HEK293 (cell line): Measurements from ENCODE around the gene IP6K2.

Experiments used
- CTCF ChIA-PET: fragments of 350-600 bp; formaldehyde crosslinking; extraction: SDS; loops from one replicate; lab custom pipeline; 2021; ENCODE audit warnings: antibody characterized with exemption; lab: Yijun Ruan, JAX
- POLR2A ChIA-PET: fragments of 300-600 bp; formaldehyde crosslinking; extraction: SDS; loops from one replicate; lab custom pipeline; 2020; ENCODE audit warnings: antibody characterized with exemption, inconsistent platforms; lab: Yijun Ruan, JAX
- H3K27ac ChIP-seq: fragments of 200-500 bp; sonication (Bioruptor generic); 2 replicates; pipeline ENCODE4 v1.5.1; 2014; ENCODE audit warnings: low read depth, low read length, control low read depth, inconsistent platforms; ENCODE audit errors: extremely low read depth
- H3K36me3 ChIP-seq, 2 experiments: fragments of 200-500 bp in 1 of 2; sonication (Bioruptor generic) in 1 of 2; 1 replicate in 1 of 2; 2 replicates in 1 of 2; pipeline ENCODE4 v1.5.1; 2014 to 2017; ENCODE audit warnings: inconsistent platforms in 2 of 2, low read length in 2 of 2; ENCODE audit not compliant: control insufficient read depth in 2 of 2, insufficient read depth in 1 of 2
- H3K4me1 ChIP-seq: fragments of 200-500 bp; sonication (Bioruptor generic); 2 replicates; pipeline ENCODE4 v1.5.1; 2014; ENCODE audit warnings: mild to moderate bottlenecking, low read length, inconsistent platforms; ENCODE audit not compliant: control insufficient read depth, insufficient read depth
- H3K4me3 ChIP-seq: 2 replicates; pipeline ENCODE4 v1.5.1; 2011; ENCODE audit warnings: low read depth, mild to moderate bottlenecking, control low read depth, low read length, moderate library complexity
- H3K9me3 ChIP-seq: fragments of 200-500 bp; sonication (Bioruptor generic); 2 replicates; pipeline ENCODE4 v1.5.1; 2014; ENCODE audit warnings: low read depth, low read length, inconsistent platforms; ENCODE audit not compliant: control insufficient read depth, insufficient read depth
- ATF2 ChIP-seq: fragments of 450-650 bp; formaldehyde crosslinking; IDR thresholded peaks from 2 replicates; pipeline ENCODE4 v1.5.1; 2016; ENCODE audit warnings: missing biosample characterization, missing genetic modification characterization, low read depth
- GLIS1 ChIP-seq: fragments of 450-650 bp; formaldehyde crosslinking; IDR thresholded peaks from 2 replicates; pipeline ENCODE4 v1.5.1; 2016; ENCODE audit warnings: missing biosample characterization, missing genetic modification characterization
- HOXA7 ChIP-seq: sonication (generic); formaldehyde crosslinking; IDR thresholded peaks from 2 replicates; pipeline ENCODE4 v1.8.1; 2022; ENCODE audit warnings: missing genetic modification reagents, borderline replicate concordance
- SP7 ChIP-seq: fragments of 450-650 bp; formaldehyde crosslinking; IDR thresholded peaks from 2 replicates; pipeline ENCODE4 v1.5.1; 2016; ENCODE audit warnings: missing biosample characterization, missing genetic modification characterization
- ZBTB1 ChIP-seq: fragments of 450-650 bp; formaldehyde crosslinking; IDR thresholded peaks from 2 replicates; pipeline ENCODE4 v1.5.1; 2016; ENCODE audit warnings: missing biosample characterization, missing genetic modification characterization
- ZBTB7A ChIP-seq: fragments of 450-650 bp; formaldehyde crosslinking; IDR thresholded peaks from 2 replicates; pipeline ENCODE4 v1.5.1; 2016; ENCODE audit warnings: low read depth, missing biosample characterization, missing genetic modification characterization
- ZFP3 ChIP-seq: fragments of 450-650 bp; formaldehyde crosslinking; IDR thresholded peaks from 2 replicates; pipeline ENCODE4 v1.5.1; 2016; ENCODE audit warnings: low read depth, missing biosample characterization, missing genetic modification characterization
- ZNF157 ChIP-seq: fragments of 450-650 bp; formaldehyde crosslinking; IDR thresholded peaks from 2 replicates; pipeline ENCODE4 v1.5.1; 2016; ENCODE audit warnings: missing biosample characterization, missing genetic modification characterization
- ZNF23 ChIP-seq: fragments of 450-650 bp; formaldehyde crosslinking; IDR thresholded peaks from 2 replicates; pipeline ENCODE4 v1.5.1; 2016; ENCODE audit warnings: missing biosample characterization, missing genetic modification characterization, borderline replicate concordance
- ZNF248 ChIP-seq: fragments of 450-650 bp; formaldehyde crosslinking; IDR thresholded peaks from 2 replicates; pipeline ENCODE4 v1.5.1; 2017; ENCODE audit warnings: missing biosample characterization, missing genetic modification characterization
- ZNF530 ChIP-seq: fragments of 450-650 bp; formaldehyde crosslinking; IDR thresholded peaks from 2 replicates; pipeline ENCODE4 v1.5.1; 2016; ENCODE audit warnings: low read depth, missing biosample characterization, missing genetic modification characterization
- ZNF600 ChIP-seq: fragments of 450-650 bp; formaldehyde crosslinking; IDR thresholded peaks from 2 replicates; pipeline ENCODE4 v1.5.1; 2016; ENCODE audit warnings: missing biosample characterization, missing genetic modification characterization
- ZNF670 ChIP-seq: fragments of 450-650 bp; formaldehyde crosslinking; IDR thresholded peaks from 2 replicates; pipeline ENCODE4 v1.5.1; 2016; ENCODE audit warnings: missing biosample characterization, missing genetic modification characterization, low read depth
- ZNF677 ChIP-seq: fragments of 450-650 bp; IDR thresholded peaks from 2 replicates; pipeline ENCODE4 v1.5.0; 2018; ENCODE audit warnings: missing biosample characterization, mild to moderate bottlenecking, missing genetic modification characterization, moderate library complexity
- ZNF843 ChIP-seq: fragments of 450-650 bp; formaldehyde crosslinking; IDR thresholded peaks from 2 replicates; pipeline ENCODE4 v1.5.1; 2016; ENCODE audit warnings: missing biosample characterization, missing genetic modification characterization
- TF ChIP-seq, protein P1 (sequence below): fragments of 450-650 bp; formaldehyde crosslinking; IDR thresholded peaks from 2 replicates; pipeline ENCODE4 v1.5.1; 2016; ENCODE audit warnings: missing biosample characterization, missing genetic modification characterization
- TF ChIP-seq, protein P2 (sequence below): fragments of 450-650 bp; formaldehyde crosslinking; IDR thresholded peaks from 2 replicates; pipeline ENCODE4 v1.5.1; 2016; ENCODE audit warnings: missing biosample characterization, missing genetic modification characterization
- TF ChIP-seq, protein P3 (sequence below): fragments of 450-650 bp; formaldehyde crosslinking; IDR thresholded peaks from 2 replicates; pipeline ENCODE4 v1.5.1; 2016; ENCODE audit warnings: missing biosample characterization, missing genetic modification characterization

IP6K2 gene

DNA sequence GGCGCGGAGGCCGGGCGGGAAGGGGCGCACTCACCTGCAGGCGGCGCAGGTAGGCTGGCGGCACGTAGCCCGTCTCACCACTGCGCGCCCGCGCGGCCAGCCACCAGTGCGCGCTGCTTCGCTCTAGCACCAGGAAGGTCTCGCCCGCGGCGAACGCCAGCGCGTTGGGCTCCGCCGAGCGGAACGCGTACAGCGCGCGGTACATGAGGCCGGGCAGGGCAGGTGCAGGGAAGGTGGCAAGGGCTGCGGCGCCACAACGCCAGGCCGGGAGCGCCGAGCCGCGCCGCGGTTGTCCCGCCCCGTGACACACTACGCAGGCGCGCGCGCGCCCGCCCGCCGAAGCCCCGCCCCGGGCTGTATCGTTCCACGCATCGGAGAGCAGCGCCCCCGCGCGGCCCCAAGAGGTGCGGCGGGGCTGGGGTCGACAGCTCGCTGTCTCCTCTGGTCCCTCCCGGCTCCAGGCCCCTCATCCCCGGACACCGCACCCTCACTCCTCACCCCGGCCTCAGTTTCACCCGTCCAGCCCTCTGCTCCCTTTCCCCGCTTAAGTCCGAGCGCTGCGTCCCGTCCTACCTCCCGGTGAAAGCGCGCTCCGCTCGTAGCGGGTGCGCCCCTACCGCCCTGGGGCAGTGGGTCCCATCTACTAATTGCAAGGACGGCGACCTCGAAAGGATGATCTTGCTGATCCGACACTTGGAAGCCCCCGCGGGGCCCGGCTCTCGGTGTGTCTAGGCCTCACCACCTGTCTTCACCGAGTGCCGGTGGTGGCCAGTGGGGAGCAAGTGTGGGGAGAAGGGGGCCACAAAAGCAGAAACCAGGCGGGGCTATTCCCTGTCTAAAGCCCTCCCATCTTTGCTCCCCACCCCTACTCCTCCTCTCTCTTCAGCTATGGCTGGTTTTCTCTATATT lies 31.2 kb downstream of the IP6K2 start, which contains the start of gene NCKIPSD (continued):
- TF ChIP-seq, protein P1, sequence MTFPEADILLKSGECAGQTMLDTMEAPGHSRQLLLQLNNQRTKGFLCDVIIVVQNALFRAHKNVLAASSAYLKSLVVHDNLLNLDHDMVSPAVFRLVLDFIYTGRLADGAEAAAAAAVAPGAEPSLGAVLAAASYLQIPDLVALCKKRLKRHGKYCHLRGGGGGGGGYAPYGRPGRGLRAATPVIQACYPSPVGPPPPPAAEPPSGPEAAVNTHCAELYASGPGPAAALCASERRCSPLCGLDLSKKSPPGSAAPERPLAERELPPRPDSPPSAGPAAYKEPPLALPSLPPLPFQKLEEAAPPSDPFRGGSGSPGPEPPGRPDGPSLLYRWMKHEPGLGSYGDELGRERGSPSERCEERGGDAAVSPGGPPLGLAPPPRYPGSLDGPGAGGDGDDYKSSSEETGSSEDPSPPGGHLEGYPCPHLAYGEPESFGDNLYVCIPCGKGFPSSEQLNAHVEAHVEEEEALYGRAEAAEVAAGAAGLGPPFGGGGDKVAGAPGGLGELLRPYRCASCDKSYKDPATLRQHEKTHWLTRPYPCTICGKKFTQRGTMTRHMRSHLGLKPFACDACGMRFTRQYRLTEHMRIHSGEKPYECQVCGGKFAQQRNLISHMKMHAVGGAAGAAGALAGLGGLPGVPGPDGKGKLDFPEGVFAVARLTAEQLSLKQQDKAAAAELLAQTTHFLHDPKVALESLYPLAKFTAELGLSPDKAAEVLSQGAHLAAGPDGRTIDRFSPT (tag by site-specific recombination), result peak; percentile 85
- peak; percentile 41; the same call in 1 of the 2 replicates for TF ChIP-seq ZNF600 (tag by site-specific recombination)
- TF ChIP-seq ZNF157 (tag by site-specific recombination), result no peak
- TF ChIP-seq ZNF843, result 0 out of 2 replicates have a peak, but pooled peaks have one; percentile 32
- no peak for TF ChIP-seq ZNF677 (tag by site-specific recombination)
- TF ChIP-seq GLIS1 (tag by site-specific recombination), result no peak
- TF ChIP-seq, protein P2, sequence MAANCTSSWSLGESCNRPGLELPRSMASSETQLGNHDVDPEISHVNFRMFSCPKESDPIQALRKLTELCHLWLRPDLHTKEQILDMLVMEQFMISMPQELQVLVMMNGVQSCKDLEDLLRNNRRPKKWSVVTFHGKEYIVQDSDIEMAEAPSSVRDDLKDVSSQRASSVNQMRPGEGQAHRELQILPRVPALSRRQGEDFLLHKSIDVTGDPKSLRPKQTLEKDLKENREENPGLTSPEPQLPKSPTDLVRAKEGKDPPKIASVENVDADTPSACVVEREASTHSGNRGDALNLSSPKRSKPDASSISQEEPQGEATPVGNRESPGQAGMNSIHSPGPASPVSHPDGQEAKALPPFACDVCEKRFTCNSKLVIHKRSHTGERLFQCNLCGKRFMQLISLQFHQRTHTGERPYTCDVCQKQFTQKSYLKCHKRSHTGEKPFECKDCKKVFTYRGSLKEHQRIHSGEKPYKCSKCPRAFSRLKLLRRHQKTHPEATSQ, result peak; percentile 69; the same call in 1 of the 2 replicates
- 0 out of 2 replicates have a peak, but pooled peaks have one; percentile 11 for TF ChIP-seq SP7 (tag by site-specific recombination)

DNA sequence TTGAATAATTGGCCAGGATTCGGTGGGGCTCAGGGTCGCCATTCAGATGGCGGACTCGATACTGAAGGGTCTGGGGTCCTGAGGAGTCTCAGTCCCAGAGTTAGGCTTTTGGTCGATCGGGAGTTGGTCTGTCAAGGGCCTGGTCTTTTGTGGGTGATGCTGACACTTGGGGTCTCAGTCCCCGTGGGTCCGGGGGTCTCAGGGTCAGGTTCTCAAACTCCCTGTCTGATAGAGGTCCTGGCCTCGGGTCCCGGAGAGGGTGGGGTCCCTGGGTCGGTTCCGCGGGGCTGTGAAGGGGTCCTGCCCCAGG lies 31.8 kb downstream of the IP6K2 start:
- Histone ChIP-seq H3K27ac (peak overlapping the region; percentile 84; the same call in 1 of the 2 replicates), H3K4me3 (peak overlapping the region; percentile 98), H3K36me3 (peaks cover 6 to 65% of the 10 kb centered on the region in 2 experiments; a peak in 2 of 3 replicates)
- POLR2A ChIA-PET, result interaction anchor here (0.6 to 1.4 kb wide), 3 partner anchors 10 to 1502 kb away, joined by 3 to 4 read pairs (median 4); no protein-coding TSS in a partner anchor
- CTCF ChIA-PET, result interaction anchor here (1.0 to 2.6 kb wide), 4 partner anchors 21 to 223 kb away, joined by 4 to 13 read pairs (median 4); partner anchors contain the start of gene IP6K2
- TF ChIP-seq ZNF670 (tag by site-specific recombination) (no peak), ZBTB7A (tag by site-specific recombination) (0 out of 2 replicates have a peak, but pooled peaks have one; percentile 49), HOXA7 (CRISPR knock-in tag) (no peak)
- TF ChIP-seq, protein P3, sequence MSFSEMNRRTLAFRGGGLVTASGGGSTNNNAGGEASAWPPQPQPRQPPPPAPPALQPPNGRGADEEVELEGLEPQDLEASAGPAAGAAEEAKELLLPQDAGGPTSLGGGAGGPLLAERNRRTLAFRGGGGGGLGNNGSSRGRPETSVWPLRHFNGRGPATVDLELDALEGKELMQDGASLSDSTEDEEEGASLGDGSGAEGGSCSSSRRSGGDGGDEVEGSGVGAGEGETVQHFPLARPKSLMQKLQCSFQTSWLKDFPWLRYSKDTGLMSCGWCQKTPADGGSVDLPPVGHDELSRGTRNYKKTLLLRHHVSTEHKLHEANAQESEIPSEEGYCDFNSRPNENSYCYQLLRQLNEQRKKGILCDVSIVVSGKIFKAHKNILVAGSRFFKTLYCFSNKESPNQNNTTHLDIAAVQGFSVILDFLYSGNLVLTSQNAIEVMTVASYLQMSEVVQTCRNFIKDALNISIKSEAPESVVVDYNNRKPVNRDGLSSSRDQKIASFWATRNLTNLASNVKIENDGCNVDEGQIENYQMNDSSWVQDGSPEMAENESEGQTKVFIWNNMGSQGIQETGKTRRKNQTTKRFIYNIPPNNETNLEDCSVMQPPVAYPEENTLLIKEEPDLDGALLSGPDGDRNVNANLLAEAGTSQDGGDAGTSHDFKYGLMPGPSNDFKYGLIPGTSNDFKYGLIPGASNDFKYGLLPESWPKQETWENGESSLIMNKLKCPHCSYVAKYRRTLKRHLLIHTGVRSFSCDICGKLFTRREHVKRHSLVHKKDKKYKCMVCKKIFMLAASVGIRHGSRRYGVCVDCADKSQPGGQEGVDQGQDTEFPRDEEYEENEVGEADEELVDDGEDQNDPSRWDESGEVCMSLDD (tag by site-specific recombination), result peak; percentile 29; the same call in 1 of the 2 replicates
- TF ChIP-seq, all 188 proteins: peak for 2
- H3K4me1 ChIP-seq, result peaks cover 9% of the 10 kb centered on the region
- H3K9me3 ChIP-seq, result no peaks in the 10 kb centered on the region

GRCh38 chr3:48684480-48685143 lies 32.4 kb downstream of the IP6K2 start:
- ChIA-PET POLR2A (interaction anchor here (0.6 kb wide), 1 partner anchor 234 kb away, joined by 3 read pairs; no protein-coding TSS in a partner anchor), CTCF (interaction anchor here (0.6 to 2.6 kb wide), 7 partner anchors 11 to 284 kb away, joined by 3 to 13 read pairs (median 4); no protein-coding TSS in a partner anchor)
- Histone ChIP-seq H3K9me3 (no peaks in the 10 kb centered on the region), H3K27ac (no peak overlapping the region), H3K4me1 (peaks cover 9% of the 10 kb centered on the region), H3K4me3 (peak overlapping the region; percentile 98), H3K36me3 (peaks cover 6 to 65% of the 10 kb centered on the region in 2 experiments; a peak in 2 of 3 replicates)
- TF ChIP-seq ZNF23 (tag by site-specific recombination) (no peak), ZNF530 (tag by site-specific recombination) (no peak), ZBTB1 (tag by site-specific recombination) (no peak), ATF2 (tag by site-specific recombination) (no peak), ZNF248 (tag by site-specific recombination) (no peak), ZFP3 (tag by site-specific recombination) (no peak)
